ENCODE data around the gene PARP1. TPM values are rescaled to one million over a fixed set of nuclear protein-coding genes. Genes with fewer than 3 reads are reported as not detected.

The PARP1 gene
- total RNA-seq, 1 experiment from 2014 or later: 376 TPM

GRCh38 chr1:226325178-226325577 is 82.7 kb downstream of the PARP1 start (continued):
- TF ChIP-seq, protein P1, sequence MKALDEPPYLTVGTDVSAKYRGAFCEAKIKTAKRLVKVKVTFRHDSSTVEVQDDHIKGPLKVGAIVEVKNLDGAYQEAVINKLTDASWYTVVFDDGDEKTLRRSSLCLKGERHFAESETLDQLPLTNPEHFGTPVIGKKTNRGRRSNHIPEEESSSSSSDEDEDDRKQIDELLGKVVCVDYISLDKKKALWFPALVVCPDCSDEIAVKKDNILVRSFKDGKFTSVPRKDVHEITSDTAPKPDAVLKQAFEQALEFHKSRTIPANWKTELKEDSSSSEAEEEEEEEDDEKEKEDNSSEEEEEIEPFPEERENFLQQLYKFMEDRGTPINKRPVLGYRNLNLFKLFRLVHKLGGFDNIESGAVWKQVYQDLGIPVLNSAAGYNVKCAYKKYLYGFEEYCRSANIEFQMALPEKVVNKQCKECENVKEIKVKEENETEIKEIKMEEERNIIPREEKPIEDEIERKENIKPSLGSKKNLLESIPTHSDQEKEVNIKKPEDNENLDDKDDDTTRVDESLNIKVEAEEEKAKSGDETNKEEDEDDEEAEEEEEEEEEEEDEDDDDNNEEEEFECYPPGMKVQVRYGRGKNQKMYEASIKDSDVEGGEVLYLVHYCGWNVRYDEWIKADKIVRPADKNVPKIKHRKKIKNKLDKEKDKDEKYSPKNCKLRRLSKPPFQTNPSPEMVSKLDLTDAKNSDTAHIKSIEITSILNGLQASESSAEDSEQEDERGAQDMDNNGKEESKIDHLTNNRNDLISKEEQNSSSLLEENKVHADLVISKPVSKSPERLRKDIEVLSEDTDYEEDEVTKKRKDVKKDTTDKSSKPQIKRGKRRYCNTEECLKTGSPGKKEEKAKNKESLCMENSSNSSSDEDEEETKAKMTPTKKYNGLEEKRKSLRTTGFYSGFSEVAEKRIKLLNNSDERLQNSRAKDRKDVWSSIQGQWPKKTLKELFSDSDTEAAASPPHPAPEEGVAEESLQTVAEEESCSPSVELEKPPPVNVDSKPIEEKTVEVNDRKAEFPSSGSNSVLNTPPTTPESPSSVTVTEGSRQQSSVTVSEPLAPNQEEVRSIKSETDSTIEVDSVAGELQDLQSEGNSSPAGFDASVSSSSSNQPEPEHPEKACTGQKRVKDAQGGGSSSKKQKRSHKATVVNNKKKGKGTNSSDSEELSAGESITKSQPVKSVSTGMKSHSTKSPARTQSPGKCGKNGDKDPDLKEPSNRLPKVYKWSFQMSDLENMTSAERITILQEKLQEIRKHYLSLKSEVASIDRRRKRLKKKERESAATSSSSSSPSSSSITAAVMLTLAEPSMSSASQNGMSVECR (CRISPR knock-in tag; IDR thresholded peaks at IDR 0.05; ENCODE audit: borderline replicate concordance): no peak
- TF ChIP-seq HMGA2 (CRISPR knock-in tag; IDR thresholded peaks at IDR 0.05): no peak
- no peak for TF ChIP-seq NR3C1 (CRISPR knock-in tag; conservative IDR thresholded peaks at IDR 0.05; ENCODE audit: low read depth)
- TF ChIP-seq, protein P2, sequence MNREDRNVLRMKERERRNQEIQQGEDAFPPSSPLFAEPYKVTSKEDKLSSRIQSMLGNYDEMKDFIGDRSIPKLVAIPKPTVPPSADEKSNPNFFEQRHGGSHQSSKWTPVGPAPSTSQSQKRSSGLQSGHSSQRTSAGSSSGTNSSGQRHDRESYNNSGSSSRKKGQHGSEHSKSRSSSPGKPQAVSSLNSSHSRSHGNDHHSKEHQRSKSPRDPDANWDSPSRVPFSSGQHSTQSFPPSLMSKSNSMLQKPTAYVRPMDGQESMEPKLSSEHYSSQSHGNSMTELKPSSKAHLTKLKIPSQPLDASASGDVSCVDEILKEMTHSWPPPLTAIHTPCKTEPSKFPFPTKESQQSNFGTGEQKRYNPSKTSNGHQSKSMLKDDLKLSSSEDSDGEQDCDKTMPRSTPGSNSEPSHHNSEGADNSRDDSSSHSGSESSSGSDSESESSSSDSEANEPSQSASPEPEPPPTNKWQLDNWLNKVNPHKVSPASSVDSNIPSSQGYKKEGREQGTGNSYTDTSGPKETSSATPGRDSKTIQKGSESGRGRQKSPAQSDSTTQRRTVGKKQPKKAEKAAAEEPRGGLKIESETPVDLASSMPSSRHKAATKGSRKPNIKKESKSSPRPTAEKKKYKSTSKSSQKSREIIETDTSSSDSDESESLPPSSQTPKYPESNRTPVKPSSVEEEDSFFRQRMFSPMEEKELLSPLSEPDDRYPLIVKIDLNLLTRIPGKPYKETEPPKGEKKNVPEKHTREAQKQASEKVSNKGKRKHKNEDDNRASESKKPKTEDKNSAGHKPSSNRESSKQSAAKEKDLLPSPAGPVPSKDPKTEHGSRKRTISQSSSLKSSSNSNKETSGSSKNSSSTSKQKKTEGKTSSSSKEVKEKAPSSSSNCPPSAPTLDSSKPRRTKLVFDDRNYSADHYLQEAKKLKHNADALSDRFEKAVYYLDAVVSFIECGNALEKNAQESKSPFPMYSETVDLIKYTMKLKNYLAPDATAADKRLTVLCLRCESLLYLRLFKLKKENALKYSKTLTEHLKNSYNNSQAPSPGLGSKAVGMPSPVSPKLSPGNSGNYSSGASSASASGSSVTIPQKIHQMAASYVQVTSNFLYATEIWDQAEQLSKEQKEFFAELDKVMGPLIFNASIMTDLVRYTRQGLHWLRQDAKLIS (CRISPR knock-in tag; IDR thresholded peaks at IDR 0.05; ENCODE audit: borderline replicate concordance): no peak
- no peak for TF ChIP-seq RORB (CRISPR knock-in tag; IDR thresholded peaks at IDR 0.05)
- no peak for TF ChIP-seq TP53 (CRISPR knock-in tag; IDR thresholded peaks at IDR 0.05)
- no peak for TF ChIP-seq USF2 (CRISPR knock-in tag; IDR thresholded peaks at IDR 0.05)
- no peak for TF ChIP-seq CDX4 (CRISPR knock-in tag; IDR thresholded peaks at IDR 0.05; ENCODE audit: borderline replicate concordance)
- no peak for TF ChIP-seq ZNF232 (CRISPR knock-in tag; IDR thresholded peaks at IDR 0.05)
- TF ChIP-seq TEAD1 (CRISPR knock-in tag; IDR thresholded peaks at IDR 0.05): no peak
- no peak for TF ChIP-seq SP1 (CRISPR knock-in tag; conservative IDR thresholded peaks at IDR 0.05)
- no peak for TF ChIP-seq JUN (CRISPR knock-in tag; IDR thresholded peaks at IDR 0.05)
- no peak for TF ChIP-seq NFATC4 (CRISPR knock-in tag; IDR thresholded peaks at IDR 0.05)
- TF ChIP-seq CREB1 (CRISPR knock-in tag; IDR thresholded peaks at IDR 0.05): no peak

DNA sequence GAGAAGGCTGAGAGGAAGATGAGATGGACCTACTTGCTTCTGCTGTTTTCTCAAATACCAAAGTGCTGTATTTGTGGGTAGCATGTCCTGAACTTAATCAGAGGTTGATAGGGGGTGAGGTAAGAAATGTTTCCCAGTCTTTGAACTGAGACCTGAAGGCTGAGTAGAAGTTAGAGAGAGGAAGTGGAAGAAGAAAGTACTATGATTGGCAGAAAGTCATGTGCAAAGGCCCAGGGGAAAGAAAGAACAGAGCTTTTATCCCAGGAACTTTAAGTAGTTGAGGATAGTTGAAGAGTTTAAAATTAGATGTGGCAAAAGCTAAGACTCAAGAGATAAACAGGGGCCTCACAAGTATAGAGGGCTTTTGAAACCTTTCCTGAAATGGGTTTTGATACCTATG is 83.4 kb downstream of the PARP1 start:
- H3K27ac Mint-ChIP-seq: no peak overlapping the region
- H3K36me3 Mint-ChIP-seq: no peaks in the 10 kb centered on the region
- TF ChIP-seq PRRX2 (CRISPR knock-in tag; IDR thresholded peaks at IDR 0.05) (no peak), GABPB1 (CRISPR knock-in tag; IDR thresholded peaks at IDR 0.05) (no peak), ZNF671 (CRISPR knock-in tag; IDR thresholded peaks at IDR 0.05) (no peak), IRF2 (CRISPR knock-in tag; IDR thresholded peaks at IDR 0.05; ENCODE audit: borderline replicate concordance, low read depth) (no peak), JUN (CRISPR knock-in tag; IDR thresholded peaks at IDR 0.05) (no peak), CBFB (CRISPR knock-in tag; IDR thresholded peaks at IDR 0.05; ENCODE audit: low read depth) (no peak), TEAD1 (CRISPR knock-in tag; IDR thresholded peaks at IDR 0.05) (no peak), HMGA2 (CRISPR knock-in tag; IDR thresholded peaks at IDR 0.05) (no peak), ZNF416 (CRISPR knock-in tag; IDR thresholded peaks at IDR 0.05) (no peak)
- TF ChIP-seq, protein P3, sequence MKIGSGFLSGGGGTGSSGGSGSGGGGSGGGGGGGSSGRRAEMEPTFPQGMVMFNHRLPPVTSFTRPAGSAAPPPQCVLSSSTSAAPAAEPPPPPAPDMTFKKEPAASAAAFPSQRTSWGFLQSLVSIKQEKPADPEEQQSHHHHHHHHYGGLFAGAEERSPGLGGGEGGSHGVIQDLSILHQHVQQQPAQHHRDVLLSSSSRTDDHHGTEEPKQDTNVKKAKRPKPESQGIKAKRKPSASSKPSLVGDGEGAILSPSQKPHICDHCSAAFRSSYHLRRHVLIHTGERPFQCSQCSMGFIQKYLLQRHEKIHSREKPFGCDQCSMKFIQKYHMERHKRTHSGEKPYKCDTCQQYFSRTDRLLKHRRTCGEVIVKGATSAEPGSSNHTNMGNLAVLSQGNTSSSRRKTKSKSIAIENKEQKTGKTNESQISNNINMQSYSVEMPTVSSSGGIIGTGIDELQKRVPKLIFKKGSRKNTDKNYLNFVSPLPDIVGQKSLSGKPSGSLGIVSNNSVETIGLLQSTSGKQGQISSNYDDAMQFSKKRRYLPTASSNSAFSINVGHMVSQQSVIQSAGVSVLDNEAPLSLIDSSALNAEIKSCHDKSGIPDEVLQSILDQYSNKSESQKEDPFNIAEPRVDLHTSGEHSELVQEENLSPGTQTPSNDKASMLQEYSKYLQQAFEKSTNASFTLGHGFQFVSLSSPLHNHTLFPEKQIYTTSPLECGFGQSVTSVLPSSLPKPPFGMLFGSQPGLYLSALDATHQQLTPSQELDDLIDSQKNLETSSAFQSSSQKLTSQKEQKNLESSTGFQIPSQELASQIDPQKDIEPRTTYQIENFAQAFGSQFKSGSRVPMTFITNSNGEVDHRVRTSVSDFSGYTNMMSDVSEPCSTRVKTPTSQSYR (CRISPR knock-in tag; IDR thresholded peaks at IDR 0.05): no peak
- TF ChIP-seq, protein P4, sequence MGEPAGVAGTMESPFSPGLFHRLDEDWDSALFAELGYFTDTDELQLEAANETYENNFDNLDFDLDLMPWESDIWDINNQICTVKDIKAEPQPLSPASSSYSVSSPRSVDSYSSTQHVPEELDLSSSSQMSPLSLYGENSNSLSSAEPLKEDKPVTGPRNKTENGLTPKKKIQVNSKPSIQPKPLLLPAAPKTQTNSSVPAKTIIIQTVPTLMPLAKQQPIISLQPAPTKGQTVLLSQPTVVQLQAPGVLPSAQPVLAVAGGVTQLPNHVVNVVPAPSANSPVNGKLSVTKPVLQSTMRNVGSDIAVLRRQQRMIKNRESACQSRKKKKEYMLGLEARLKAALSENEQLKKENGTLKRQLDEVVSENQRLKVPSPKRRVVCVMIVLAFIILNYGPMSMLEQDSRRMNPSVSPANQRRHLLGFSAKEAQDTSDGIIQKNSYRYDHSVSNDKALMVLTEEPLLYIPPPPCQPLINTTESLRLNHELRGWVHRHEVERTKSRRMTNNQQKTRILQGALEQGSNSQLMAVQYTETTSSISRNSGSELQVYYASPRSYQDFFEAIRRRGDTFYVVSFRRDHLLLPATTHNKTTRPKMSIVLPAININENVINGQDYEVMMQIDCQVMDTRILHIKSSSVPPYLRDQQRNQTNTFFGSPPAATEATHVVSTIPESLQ (CRISPR knock-in tag; IDR thresholded peaks at IDR 0.05): no peak
- H3K4me1 Mint-ChIP-seq: no peaks in the 10 kb centered on the region
- DNase-seq (ENCODE audit: low spot score) (no peak), ATAC-seq (no peak)
- H3K27me3 Mint-ChIP-seq (ENCODE audit: low read depth): 0 out of 2 replicates have a peak, but pooled peaks cover 3% of the 10 kb centered on the region
- ChIA-PET POLR2A (no interaction called here), CTCF (interaction anchor here (1.5 to 1.6 kb wide), 2 partner anchors 9 to 84 kb away, joined by 3 to 5 read pairs; no protein-coding TSS in a partner anchor)
- peaks cover 12% of the 10 kb centered on the region for H3K9me3 Mint-ChIP-seq
- no peak overlapping the region for H3K4me3 Mint-ChIP-seq

Measured in WTC11 (cell line).